IPS DF 4.7 (cell line): ENCODE results near the gene GPX2.

Experiments
- DNase-seq: peaks from one replicate; pipeline ENCODE4 v3.0.0-alpha.2; 2013; ENCODE audit warnings: low spot score; ENCODE audit errors: extremely low read depth

Gene GPX2

GRCh38 chr14:64960762-64961276 is 18.3 kb upstream of the GPX2 start:
- DNase-seq, result peak; percentile 49

GRCh38 chr14:64958743-64959142 is 16.2 kb upstream of the GPX2 start:
- no peak for DNase-seq

- DNase-seq, result no peak
Observed at GRCh38 chr14:64958201-64958600, 15.7 kb upstream of the GPX2 start.

- DNase-seq, result no peak
Observed at GRCh38 chr14:64956697-64957406, 14.3 kb upstream of the GPX2 start.

- DNase-seq, result no peak
Observed at GRCh38 chr14:64955297-64955696, 12.8 kb upstream of the GPX2 start.

- no peak for DNase-seq
Observed at GRCh38 chr14:64954491-64955240, 12.1 kb upstream of the GPX2 start.

GRCh38 chr14:64953661-64954060 is 11.1 kb upstream of the GPX2 start:
- DNase-seq, result no peak

GRCh38 chr14:64953310-64953654 is 10.7 kb upstream of the GPX2 start:
- no peak for DNase-seq

- no peak for DNase-seq
Observed at GRCh38 chr14:64952598-64953309, 10.2 kb upstream of the GPX2 start.

GRCh38 chr14:64951724-64952123 is 9.2 kb upstream of the GPX2 start:
- no peak for DNase-seq

GRCh38 chr14:64951291-64951690 is 8.7 kb upstream of the GPX2 start:
- no peak for DNase-seq

GRCh38 chr14:64950889-64951288 is 8.3 kb upstream of the GPX2 start:
- DNase-seq, result no peak

GRCh38 chr14:64948612-64949210 is 6.2 kb upstream of the GPX2 start:
- DNase-seq, result no peak

GRCh38 chr14:64947710-64948611 is 5.4 kb upstream of the GPX2 start:
- no peak for DNase-seq

GRCh38 chr14:64946310-64947045 is 3.9 kb upstream of the GPX2 start:
- DNase-seq, result no peak

- DNase-seq, result no peak
Observed at GRCh38 chr14:64945431-64946178, 3.1 kb upstream of the GPX2 start.

GRCh38 chr14:64944861-64945260 is 2.3 kb upstream of the GPX2 start:
- no peak for DNase-seq

GRCh38 chr14:64944041-64944440 is 1.5 kb upstream of the GPX2 start:
- no peak for DNase-seq

GRCh38 chr14:64943556-64943955 is 1.0 kb upstream of the GPX2 start:
- DNase-seq, result no peak
